Activated naive CD4-positive, alpha-beta T cell treated with anti-CD3 and anti-CD28 coated beads, Interleukin-2, amount 50 U/mL, for 72 hours (primary cell): ENCODE measurements around the gene TRH. TPM values are rescaled to one million over a fixed set of nuclear protein-coding genes. Genes with fewer than 3 reads are reported as not detected.
"Not testable (repeated sequence)": the region's sequence is repeated elsewhere in the genome, so short reads cannot be mapped to it uniquely, and the experiment has no call there.

ENCODE experiments used
- ATAC-seq, 2 donors: fragments of 150-1000 bp; cut with Tn5 transposase; 2 replicates each; pipeline ENCODE4 v1.10.0; 2021; ENCODE audit warnings: mild to moderate bottlenecking in 2 of 2, moderate library complexity in 2 of 2
- DNase-seq, 2 donors: peaks; one replicate each; pipeline ENCODE4 v3.0.0; 2021 to 2022; ENCODE audit warnings: low spot score in 2 of 2
- H3K27ac Mint-ChIP-seq, 2 donors: one replicate each; pipeline ENCODE4 v1.8.0; 2022; ENCODE audit warnings: mild to moderate bottlenecking in 2 of 2, mixed read lengths in 2 of 2
- H3K36me3 Mint-ChIP-seq, 2 donors: one replicate each; pipeline ENCODE4 v1.8.0; 2022; ENCODE audit warnings: mixed read lengths in 2 of 2
- H3K9me3 Mint-ChIP-seq, 2 donors: one replicate each; pipeline ENCODE4 v1.8.0; 2022; ENCODE audit warnings: mixed read lengths in 2 of 2
- total RNA-seq, 2 donors: library from RNA; stranded (reverse); gene quantifications; one replicate each; pipeline ENCODE4 v1.2.3, GENCODE V29; 2022

Gene TRH
- total RNA-seq, 2 donors from 2014 or later: not detected

DNA sequence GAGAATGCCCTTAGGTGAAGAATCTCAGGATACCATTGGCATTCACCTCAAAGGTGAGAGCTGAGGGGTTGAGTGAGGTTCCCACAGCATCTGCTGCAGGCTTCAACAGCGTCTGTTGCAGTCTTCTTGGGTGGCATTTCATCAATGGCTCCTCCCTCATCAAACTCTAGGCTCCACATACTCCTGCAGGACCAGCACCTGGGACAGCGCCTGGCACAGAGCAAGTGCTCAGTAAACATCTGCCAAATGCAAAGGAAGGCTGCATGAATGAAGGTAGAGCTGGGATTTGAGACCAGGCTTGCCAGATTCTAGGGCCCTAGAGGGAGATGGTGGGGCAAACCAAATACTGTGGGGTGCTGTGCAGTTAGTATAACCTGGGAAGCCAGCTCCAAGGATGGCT is 9.6 kb downstream of the TRH start:
- DNase-seq (no peak), ATAC-seq (no peak)
- Mint-ChIP-seq H3K27ac (no peak overlapping the region), H3K9me3 (no peaks in the 10 kb centered on the region), H3K36me3 (no peaks in the 10 kb centered on the region)

DNA sequence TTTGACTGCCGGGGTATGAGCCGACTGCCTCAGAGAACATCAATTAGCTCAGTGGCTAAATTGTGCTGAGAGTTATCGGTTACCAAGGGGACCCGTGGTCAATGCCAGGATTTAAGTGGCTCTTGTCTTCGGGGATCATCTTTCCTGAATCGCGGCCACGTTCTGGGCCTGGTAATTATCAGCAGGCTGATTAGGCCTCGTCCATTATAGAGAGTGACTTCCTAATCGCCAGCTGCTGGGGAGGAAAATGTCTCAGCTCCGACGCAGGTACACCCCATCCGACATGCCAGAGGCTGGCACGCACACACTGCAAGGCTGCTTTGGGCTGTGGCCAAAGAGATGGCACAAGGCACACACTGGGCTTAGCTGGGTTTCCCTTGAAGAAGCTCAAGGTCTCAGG is 10.6 kb downstream of the TRH start:
- no peaks in the 10 kb centered on the region for H3K9me3 Mint-ChIP-seq
- no peak overlapping the region for H3K27ac Mint-ChIP-seq
- no peaks in the 10 kb centered on the region for H3K36me3 Mint-ChIP-seq
- no peak for DNase-seq
- ATAC-seq: no peak

GRCh38 chr3:129988429-129988828 is 13.9 kb downstream of the TRH start:
- no peaks in the 10 kb centered on the region for H3K9me3 Mint-ChIP-seq
- H3K36me3 Mint-ChIP-seq: no peaks in the 10 kb centered on the region
- no peak for ATAC-seq
- no peak overlapping the region for H3K27ac Mint-ChIP-seq
- no peak for DNase-seq

DNA sequence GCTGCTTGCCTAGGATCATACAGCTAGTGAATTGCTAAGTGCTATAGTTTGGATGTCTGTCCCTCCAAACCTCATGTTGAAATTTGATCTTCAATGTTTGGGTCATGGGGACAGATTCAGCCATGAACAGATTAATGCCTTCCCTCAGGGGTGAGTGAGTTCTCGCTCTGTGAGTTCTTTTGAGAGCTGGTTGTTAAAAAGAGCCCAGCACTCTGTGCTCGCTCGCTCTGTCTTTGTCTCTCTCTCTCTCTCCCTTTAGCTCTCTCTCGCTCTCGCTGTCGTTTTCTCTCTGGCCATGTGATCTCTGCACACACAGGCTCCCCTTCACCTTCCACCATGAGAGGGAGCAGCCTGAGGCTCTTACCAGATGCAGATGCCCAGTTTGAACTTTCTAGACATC is 14.9 kb downstream of the TRH start:
- no peaks in the 10 kb centered on the region for H3K36me3 Mint-ChIP-seq
- no peak overlapping the region for H3K27ac Mint-ChIP-seq
- DNase-seq (no peak), ATAC-seq (no peak)
- H3K9me3 Mint-ChIP-seq: no peaks in the 10 kb centered on the region

- DNase-seq (no peak), ATAC-seq (no peak)
- no peaks in the 10 kb centered on the region for H3K9me3 Mint-ChIP-seq
- H3K36me3 Mint-ChIP-seq: no peaks in the 10 kb centered on the region
- no peak overlapping the region for H3K27ac Mint-ChIP-seq
These were observed 18.3 kb downstream of the TRH start for GRCh38 chr3:129992781-129993180.

- no peak for ATAC-seq
- no peak overlapping the region for H3K27ac Mint-ChIP-seq
- no peak for DNase-seq
- H3K36me3 Mint-ChIP-seq: no peaks in the 10 kb centered on the region
- H3K9me3 Mint-ChIP-seq: no peaks in the 10 kb centered on the region
These were observed 20.5 kb downstream of the TRH start for GRCh38 chr3:129994883-129995559.

- ATAC-seq: no peak
- H3K9me3 Mint-ChIP-seq: no peaks in the 10 kb centered on the region
- H3K27ac Mint-ChIP-seq: no peak overlapping the region
- no peaks in the 10 kb centered on the region for H3K36me3 Mint-ChIP-seq
- DNase-seq: no peak
These were observed 21.6 kb downstream of the TRH start for GRCh38 chr3:129996073-129996472.

- not testable (repeated sequence) for H3K36me3 Mint-ChIP-seq, H3K9me3 Mint-ChIP-seq, ATAC-seq, H3K27ac Mint-ChIP-seq
- peak in 1 of 2 donors; percentile 40 for DNase-seq
These were observed 24.7 kb downstream of the TRH start for GRCh38 chr3:129999176-129999575.

- not testable (repeated sequence) for H3K9me3 Mint-ChIP-seq
These were observed 28.4 kb downstream of the TRH start for GRCh38 chr3:130002666-130003598.

GRCh38 chr3:130010556-130010955 is 36.0 kb downstream of the TRH start:
- DNase-seq (no peak), ATAC-seq (no peak)
- Mint-ChIP-seq H3K9me3 (no peaks in the 10 kb centered on the region), H3K27ac (no peak overlapping the region), H3K36me3 (no peaks in the 10 kb centered on the region)

More at GRCh38 chr3:130002666-130003598, 28.4 kb downstream of the TRH start:
- ATAC-seq (peak; percentile 77 to 79), DNase-seq (peak; percentile 71 to 88)
- not testable (repeated sequence) for H3K27ac Mint-ChIP-seq, H3K36me3 Mint-ChIP-seq

GRCh38 chr3:130012108-130012507 is 37.6 kb downstream of the TRH start:
- not testable (repeated sequence) for H3K9me3 Mint-ChIP-seq, DNase-seq, H3K27ac Mint-ChIP-seq, ATAC-seq, H3K36me3 Mint-ChIP-seq

DNA sequence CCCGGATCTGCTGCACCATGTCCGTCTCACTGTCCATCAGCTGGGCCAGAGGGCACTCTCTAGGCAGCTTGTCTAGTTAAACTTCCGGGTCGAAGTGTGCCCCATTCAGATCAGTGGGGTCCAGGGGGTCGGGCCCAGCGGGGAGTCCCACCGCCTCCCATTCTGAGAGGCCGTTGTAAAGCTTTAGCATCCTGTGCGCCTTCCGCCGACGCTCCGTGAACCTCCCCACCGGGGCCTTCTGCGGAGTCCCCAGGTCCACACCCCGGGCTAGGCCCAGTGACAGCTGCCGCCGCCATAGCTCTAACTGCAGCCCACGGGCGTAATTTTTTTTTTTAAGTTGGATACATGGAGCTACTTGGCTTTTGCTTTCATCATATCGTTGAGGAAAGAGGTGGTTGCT is 38.7 kb downstream of the TRH start:
- not testable (repeated sequence) for H3K36me3 Mint-ChIP-seq, ATAC-seq, DNase-seq, H3K9me3 Mint-ChIP-seq, H3K27ac Mint-ChIP-seq

- H3K27ac Mint-ChIP-seq: no peak overlapping the region
- H3K36me3 Mint-ChIP-seq: no peaks in the 10 kb centered on the region
- DNase-seq (no peak), ATAC-seq (no peak)
- no peaks in the 10 kb centered on the region for H3K9me3 Mint-ChIP-seq
These were observed 40.0 kb downstream of the TRH start for GRCh38 chr3:130014526-130014925.

GRCh38 chr3:130017661-130018060 is 43.1 kb downstream of the TRH start:
- H3K36me3 Mint-ChIP-seq, ATAC-seq, H3K9me3 Mint-ChIP-seq, H3K27ac Mint-ChIP-seq, DNase-seq: not testable (repeated sequence)

DNA sequence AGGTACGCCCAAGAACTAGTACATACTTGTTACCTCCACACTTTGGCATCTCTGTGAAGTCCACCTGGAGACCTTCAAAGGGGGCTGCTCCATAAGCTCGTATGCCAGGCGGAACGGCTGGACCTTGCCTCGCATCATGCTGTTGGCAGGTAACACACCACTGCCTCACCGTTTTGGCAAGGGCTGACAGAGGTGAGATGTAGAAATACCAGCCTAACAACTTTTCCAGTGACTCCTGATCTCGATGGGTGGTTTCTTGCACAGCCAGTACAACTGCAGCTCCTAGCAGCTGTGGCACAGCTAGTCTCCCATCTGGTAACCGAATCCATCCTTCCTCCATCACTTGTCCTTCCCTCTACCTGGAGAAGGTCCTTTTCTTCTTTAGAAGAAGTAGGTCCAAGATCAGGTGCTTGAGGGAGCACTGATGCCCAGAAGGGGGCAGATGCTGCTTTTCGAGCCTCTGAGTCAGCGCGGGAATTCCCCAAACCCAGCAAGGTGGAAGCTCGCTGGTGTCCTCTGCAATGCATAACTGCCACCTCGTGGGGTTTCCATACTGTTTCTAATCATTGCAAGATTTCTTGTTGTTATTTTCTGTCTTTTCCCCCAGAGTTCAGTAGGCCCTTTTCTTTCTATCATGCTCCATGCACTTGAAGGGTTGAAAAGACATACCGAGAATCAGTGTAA is 51.8 kb downstream of the TRH start:
- H3K27ac Mint-ChIP-seq: peak overlapping the region in 1 of 2 donors; percentile 65
- not testable (repeated sequence) for ATAC-seq, H3K9me3 Mint-ChIP-seq, H3K36me3 Mint-ChIP-seq, DNase-seq

DNA sequence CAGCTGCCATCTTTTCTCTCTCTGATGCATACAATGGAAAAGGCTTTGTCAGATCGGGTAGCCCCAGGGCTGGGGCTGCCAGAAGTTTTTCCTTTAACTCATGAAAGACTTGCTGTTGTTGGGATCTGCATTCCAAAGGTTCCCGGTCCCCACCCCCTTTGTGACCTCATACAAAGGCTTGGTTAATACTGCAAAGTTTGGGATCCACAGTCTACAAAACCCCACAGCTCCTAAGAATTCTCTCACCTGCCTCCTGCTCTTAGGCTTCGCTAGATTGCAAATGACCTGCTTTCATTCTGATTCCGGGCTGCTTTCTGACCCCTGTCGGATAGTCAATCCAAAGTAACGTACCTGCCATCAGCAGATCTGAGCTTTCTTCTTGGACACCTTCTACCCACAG is 52.9 kb downstream of the TRH start:
- not testable (repeated sequence) for H3K36me3 Mint-ChIP-seq, DNase-seq, ATAC-seq, H3K27ac Mint-ChIP-seq, H3K9me3 Mint-ChIP-seq
